Measurements from ENCODE around the gene ANKRD42. TPM values are rescaled to one million over a fixed set of nuclear protein-coding genes. Genes with fewer than 3 reads are reported as not detected.

ANKRD42 gene
- total RNA-seq, 4 donors from 2014 or later: 11.8 to 13.0 (median 12.6) TPM

GRCh38 chr11:83152264-83152663 lies 41.2 kb upstream of the ANKRD42 start:
- DNase-seq (ENCODE audit: extremely low spot score): no peak
- Histone ChIP-seq H3K27me3 (no peaks in the 10 kb centered on the region), H3K36me3 (no peaks in the 10 kb centered on the region), H3K4me1 (peaks cover 0 to 6% (median 5%) of the 10 kb centered on the region in 4 donors), H3K4me3 (no peak overlapping the region), H3K9me3 (no peaks in the 10 kb centered on the region), H3K27ac (replicated peaks in 1 of 4) (no peak overlapping the region)
- intact Hi-C loops (cut with DNase I): loop anchor here (10.0 kb wide), 1 partner anchor 157 kb away; no protein-coding TSS in a partner anchor
- TF ChIP-seq CTCF (IDR thresholded peaks at IDR 0.05) (no peak), POLR2A (IDR thresholded peaks at IDR 0.05; ENCODE audit: low read depth) (no peak), POLR2AphosphoS5 (IDR thresholded peaks at IDR 0.05) (no peak), EP300 (IDR thresholded peaks at IDR 0.05) (no peak)
- 99% methylated on average over 2 of the region's 2 CpGs for WGBS

- Histone ChIP-seq H3K4me1 (peaks cover 0 to 6% (median 5%) of the 10 kb centered on the region in 4 donors), H3K36me3 (no peaks in the 10 kb centered on the region), H3K4me3 (no peak overlapping the region), H3K27ac (replicated peaks in 1 of 4) (no peak overlapping the region), H3K27me3 (no peaks in the 10 kb centered on the region), H3K9me3 (no peaks in the 10 kb centered on the region)
- DNase-seq (ENCODE audit: extremely low spot score): no peak
- TF ChIP-seq EP300 (IDR thresholded peaks at IDR 0.05) (no peak), POLR2A (IDR thresholded peaks at IDR 0.05; ENCODE audit: low read depth) (no peak), POLR2AphosphoS5 (IDR thresholded peaks at IDR 0.05) (no peak), CTCF (IDR thresholded peaks at IDR 0.05) (no peak)
- intact Hi-C loops (cut with DNase I): loop anchor here (10.0 kb wide), 1 partner anchor 159 kb away; no protein-coding TSS in a partner anchor
- 96% methylated on average over 6 of the region's 6 CpGs for WGBS
Observed at GRCh38 chr11:83153764-83154163, 39.7 kb upstream of the ANKRD42 start.

GRCh38 chr11:83156144-83156995 lies 37.1 kb upstream of the ANKRD42 start:
- Histone ChIP-seq H3K36me3 (no peaks in the 10 kb centered on the region), H3K9me3 (no peaks in the 10 kb centered on the region), H3K27ac (replicated peaks in 1 of 4) (peak overlapping the region; percentile 94 to 100 (median 98)), H3K4me1 (peaks cover 16 to 27% (median 24%) of the 10 kb centered on the region in 4 donors), H3K27me3 (no peaks in the 10 kb centered on the region), H3K4me3 (peak overlapping the region; percentile 77 to 97 (median 92))
- intact Hi-C loops (cut with DNase I): loop anchor here (5.0 to 10.0 kb wide), 3 partner anchors 36 to 162 kb away; partner anchors contain the start of genes ANKRD42 and RAB30
- TF ChIP-seq POLR2AphosphoS5 (IDR thresholded peaks at IDR 0.05) (peak; percentile 82 to 83), POLR2A (IDR thresholded peaks at IDR 0.05; ENCODE audit: low read depth) (peak; percentile 94), CTCF (IDR thresholded peaks at IDR 0.05) (no peak), EP300 (IDR thresholded peaks at IDR 0.05) (no peak)
- DNase-seq (ENCODE audit: extremely low spot score): peak; percentile 100
- under 1% methylated on average over 27 of the region's 35 CpGs for WGBS

GRCh38 chr11:83156996-83157593 lies 36.4 kb upstream of the ANKRD42 start, which contains the start of gene PCF11:
Gene PCF11, plus strand, starts transcription at chr11:83157131. Its CDS starts 309 bp downstream, at chr11:83157440.
- WGBS: 0% methylated on average over 35 of the region's 55 CpGs
- DNase-seq (ENCODE audit: extremely low spot score): no peak
- peak within 1 kb of the TSS; percentile 87 to 97 (median 93) for H3K4me3 ChIP-seq
- peaks cover 24 to 35% (median 31%) of the 10 kb centered on the region in 4 donors for H3K4me1 ChIP-seq
- intact Hi-C loops (cut with DNase I): loop anchor here (5.0 to 10.0 kb wide), 3 partner anchors 35 to 162 kb away; partner anchors contain the start of genes ANKRD42 and RAB30
- no peaks in the 10 kb centered on the region for H3K27me3 ChIP-seq
- peak within 1 kb of the TSS; percentile 98 to 100 (median 100) for H3K27ac ChIP-seq (replicated peaks in 1 of 4)
- TF ChIP-seq EP300 (IDR thresholded peaks at IDR 0.05): no peak
- peak; percentile 99 to 100 for TF ChIP-seq POLR2AphosphoS5 (IDR thresholded peaks at IDR 0.05)
- peak in 1 of 3 experiments; percentile 3 for TF ChIP-seq CTCF (IDR thresholded peaks at IDR 0.05)
- peak; percentile 98 for TF ChIP-seq POLR2A (IDR thresholded peaks at IDR 0.05; ENCODE audit: low read depth)
- no peaks in the 10 kb centered on the region for H3K36me3 ChIP-seq
- H3K9me3 ChIP-seq: no peaks in the 10 kb centered on the region

Measured in esophagus muscularis mucosa (tissue), 4 donors.